ENCODE results near the gene ATOSB.
A peak's percentile ranks its signal among the peaks of the same experiment; 100 is the strongest.

DNA sequence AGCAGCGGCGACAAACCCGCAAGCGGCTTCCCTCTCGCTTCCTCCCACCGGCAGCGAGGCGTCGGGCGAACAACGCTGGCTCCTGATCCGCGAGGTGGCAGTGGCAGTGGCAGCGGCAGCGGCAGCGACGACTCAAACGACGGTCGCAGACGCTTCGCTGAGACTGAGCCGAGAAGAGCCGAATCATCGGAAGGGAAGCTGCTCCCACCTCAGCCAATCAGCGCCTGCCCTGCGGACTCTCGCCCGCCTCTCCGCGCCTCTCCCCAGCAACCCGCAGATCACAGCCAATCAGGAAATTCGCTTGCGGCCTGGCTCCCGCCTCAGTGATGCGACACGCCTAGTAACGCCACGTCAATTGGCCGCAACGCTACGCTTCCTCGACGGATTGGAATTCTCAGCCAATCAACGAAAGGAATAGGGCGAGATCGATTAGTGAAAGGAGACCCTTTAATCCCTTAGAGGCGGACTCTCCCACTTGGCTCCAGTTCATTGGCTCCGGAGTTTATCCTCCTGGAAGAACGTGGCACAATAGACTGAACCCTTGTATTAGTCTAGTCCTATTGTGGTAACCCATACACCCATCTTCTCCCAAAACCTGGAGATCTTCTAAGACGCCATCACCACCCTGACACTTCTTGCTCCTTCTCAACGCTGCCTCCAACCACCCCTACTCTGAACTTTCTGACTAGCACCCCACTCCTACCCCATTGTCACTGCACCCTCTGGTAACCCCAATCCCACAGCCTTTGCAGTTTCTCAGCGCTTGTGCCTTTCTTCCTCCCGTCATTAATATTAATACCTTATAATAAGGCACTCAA lies 43.0 kb downstream of the ATOSB start, which contains the start of gene VCP:
- TF ChIP-seq, protein P1, sequence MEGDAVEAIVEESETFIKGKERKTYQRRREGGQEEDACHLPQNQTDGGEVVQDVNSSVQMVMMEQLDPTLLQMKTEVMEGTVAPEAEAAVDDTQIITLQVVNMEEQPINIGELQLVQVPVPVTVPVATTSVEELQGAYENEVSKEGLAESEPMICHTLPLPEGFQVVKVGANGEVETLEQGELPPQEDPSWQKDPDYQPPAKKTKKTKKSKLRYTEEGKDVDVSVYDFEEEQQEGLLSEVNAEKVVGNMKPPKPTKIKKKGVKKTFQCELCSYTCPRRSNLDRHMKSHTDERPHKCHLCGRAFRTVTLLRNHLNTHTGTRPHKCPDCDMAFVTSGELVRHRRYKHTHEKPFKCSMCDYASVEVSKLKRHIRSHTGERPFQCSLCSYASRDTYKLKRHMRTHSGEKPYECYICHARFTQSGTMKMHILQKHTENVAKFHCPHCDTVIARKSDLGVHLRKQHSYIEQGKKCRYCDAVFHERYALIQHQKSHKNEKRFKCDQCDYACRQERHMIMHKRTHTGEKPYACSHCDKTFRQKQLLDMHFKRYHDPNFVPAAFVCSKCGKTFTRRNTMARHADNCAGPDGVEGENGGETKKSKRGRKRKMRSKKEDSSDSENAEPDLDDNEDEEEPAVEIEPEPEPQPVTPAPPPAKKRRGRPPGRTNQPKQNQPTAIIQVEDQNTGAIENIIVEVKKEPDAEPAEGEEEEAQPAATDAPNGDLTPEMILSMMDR (IDR thresholded peaks at IDR 0.05; ENCODE audit: low read depth, low read length, missing input control): no peak
- TF ChIP-seq YY1 (IDR thresholded peaks at IDR 0.05) (peak; percentile 51), SP1 (IDR thresholded peaks at IDR 0.05) (peak; percentile 95)
- TF ChIP-seq, protein P2, sequence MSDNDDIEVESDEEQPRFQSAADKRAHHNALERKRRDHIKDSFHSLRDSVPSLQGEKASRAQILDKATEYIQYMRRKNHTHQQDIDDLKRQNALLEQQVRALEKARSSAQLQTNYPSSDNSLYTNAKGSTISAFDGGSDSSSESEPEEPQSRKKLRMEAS (IDR thresholded peaks at IDR 0.05): no peak

Data from liver (tissue), 3 donors.